CD4-positive, CD25-positive, alpha-beta regulatory T cell (primary cell): ENCODE measurements around the gene ABCA7. TPM values are rescaled to one million over a fixed set of nuclear protein-coding genes. Genes with fewer than 3 reads are reported as not detected.
A peak's percentile ranks its signal among the peaks of the same experiment; 100 is the strongest.

Source experiments
- ATAC-seq, 2 donors: fragments of 150-1000 bp; cut with Tn5 transposase; one replicate each; pipeline ENCODE4 v1.10.0; 2021; ENCODE audit warnings: low read depth in 2 of 2, moderate number of reproducible peaks in 2 of 2, moderate library complexity in 1 of 2
- DNase-seq, 3 donors: peaks; one replicate each; pipeline versions ENCODE4 v3.0.0 to v3.0.0-alpha.2; 2012 to 2022; ENCODE audit warnings: mixed read lengths in 1 of 3
- H3K27ac ChIP-seq: one replicate; pipeline ENCODE4 v1.7.0; 2013; ENCODE audit warnings: mild to moderate bottlenecking, low read length; ENCODE audit not compliant: insufficient read depth, poor library complexity, severe bottlenecking
- H3K27me3 ChIP-seq: one replicate; pipeline ENCODE4 v1.7.0; 2013; ENCODE audit warnings: low read length; ENCODE audit not compliant: control insufficient read depth, insufficient read depth
- H3K36me3 ChIP-seq: one replicate; pipeline ENCODE4 v1.7.0; 2013; ENCODE audit warnings: mild to moderate bottlenecking, low read length, moderate library complexity; ENCODE audit not compliant: control insufficient read depth, insufficient read depth
- H3K4me1 ChIP-seq: 2 replicates; pipeline ENCODE4 v1.7.0; 2013; ENCODE audit warnings: mild to moderate bottlenecking, low read length; ENCODE audit not compliant: insufficient read depth, control insufficient read depth, poor library complexity, severe bottlenecking
- H3K4me3 ChIP-seq: one replicate; pipeline ENCODE4 v1.7.0; 2013; ENCODE audit warnings: low read depth, mild to moderate bottlenecking, low read length, moderate library complexity
- H3K9me3 ChIP-seq, 2 experiments: 1 replicate in 1 of 2; 2 replicates in 1 of 2; pipeline ENCODE4 v1.7.0; 2013; ENCODE audit warnings: low read length in 2 of 2, mild to moderate bottlenecking in 1 of 2, moderate library complexity in 1 of 2; ENCODE audit not compliant: control insufficient read depth in 2 of 2
- H3K27ac Mint-ChIP-seq, 3 donors: one replicate each; pipeline ENCODE4 v1.8.0; 2020 to 2022; ENCODE audit warnings: mild to moderate bottlenecking in 3 of 3, mixed read lengths in 3 of 3, moderate library complexity in 2 of 3
- H3K27me3 Mint-ChIP-seq: one replicate; pipeline ENCODE4 v1.8.0; 2022; ENCODE audit warnings: mild to moderate bottlenecking, mixed read lengths
- H3K36me3 Mint-ChIP-seq: one replicate; pipeline ENCODE4 v1.8.0; 2020; ENCODE audit warnings: mixed read lengths
- H3K4me1 Mint-ChIP-seq, 4 donors: one replicate each; pipeline ENCODE4 v1.8.0; 2020 to 2022; ENCODE audit warnings: mixed read lengths in 4 of 4, mild to moderate bottlenecking in 1 of 4
- H3K4me3 Mint-ChIP-seq, 4 donors: one replicate each; pipeline ENCODE4 v1.8.0; 2020 to 2022; ENCODE audit warnings: mild to moderate bottlenecking in 4 of 4, mixed read lengths in 4 of 4, moderate library complexity in 3 of 4
- H3K9me3 Mint-ChIP-seq, 7 donors: one replicate each; pipeline ENCODE4 v1.8.0; 2020 to 2022; ENCODE audit warnings: mixed read lengths in 7 of 7, mild to moderate bottlenecking in 3 of 7, moderate library complexity in 2 of 7
- polyA plus RNA-seq, 4 donors: library from polyadenylated mRNA; unstranded; fragments of 300-500 nt; fragmentation: Illumina TruSeq; gene quantifications; one replicate each; pipeline ENCODE4 v1.2.3, GENCODE V29; 2021
- total RNA-seq: library from RNA; stranded (reverse); gene quantifications from one replicate; pipeline ENCODE4 v1.2.3, GENCODE V29; 2022

Gene ABCA7
- total and polyA plus RNA-seq, 5 donors from 2014 or later: 3.4 to 161 (median 7.0) TPM

DNA sequence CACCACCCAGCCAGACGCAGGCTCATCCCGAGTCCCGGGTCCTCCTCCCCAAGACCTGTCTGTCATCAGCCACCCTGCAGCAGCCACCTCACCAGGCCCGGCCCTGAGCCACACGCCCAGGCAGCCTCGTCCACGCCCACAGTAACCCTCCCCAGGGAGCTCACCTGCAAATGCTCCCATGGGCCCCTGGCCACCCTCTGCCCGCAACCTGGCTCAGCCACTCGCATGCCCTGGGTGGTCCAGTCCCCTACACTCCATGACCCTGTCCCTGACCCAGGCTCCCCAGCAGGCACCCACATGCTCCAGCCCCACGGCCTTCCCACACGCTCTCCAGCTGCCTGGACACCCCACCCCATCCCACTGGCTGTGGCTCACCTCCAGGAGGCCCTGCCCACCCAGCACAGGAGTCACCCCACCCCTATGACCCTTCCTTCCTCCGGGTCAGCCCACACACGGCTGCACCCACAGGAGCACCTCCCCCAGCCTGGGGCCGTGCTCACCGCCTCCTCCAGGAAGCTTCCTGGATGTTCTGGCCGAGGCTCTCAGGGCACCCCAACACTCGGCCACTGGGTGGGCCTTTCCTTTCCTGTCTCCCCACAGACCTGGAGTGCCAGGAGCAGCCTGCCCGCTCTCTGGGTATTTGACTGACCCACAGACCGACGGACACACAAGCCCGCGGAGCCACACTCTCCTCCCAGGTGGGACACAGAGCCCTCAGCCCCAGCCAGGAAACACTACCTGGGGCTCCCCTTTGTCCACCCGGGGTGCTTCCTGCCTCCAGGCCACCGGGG lies 22.6 kb upstream of the ABCA7 start:
- peaks cover 13% of the 10 kb centered on the region for H3K27me3 Mint-ChIP-seq
- Histone ChIP-seq H3K36me3 (peaks cover 8% of the 10 kb centered on the region), H3K27me3 (no peaks in the 10 kb centered on the region), H3K9me3 (no peaks in the 10 kb centered on the region), H3K4me1 (peaks cover 59% of the 10 kb centered on the region), H3K4me3 (no peak overlapping the region), H3K27ac (no peak overlapping the region)
- H3K9me3 Mint-ChIP-seq: no peaks in the 10 kb centered on the region
- ATAC-seq (no peak), DNase-seq (no peak)
- H3K36me3 Mint-ChIP-seq: no peaks in the 10 kb centered on the region
- peak overlapping the region in 1 of 3 donors; percentile 76 for H3K27ac Mint-ChIP-seq
- peak overlapping the region; percentile 63 to 89 (median 72) for H3K4me3 Mint-ChIP-seq
- H3K4me1 Mint-ChIP-seq: peaks cover 0 to 50% (median 17%) of the 10 kb centered on the region in 4 donors

DNA sequence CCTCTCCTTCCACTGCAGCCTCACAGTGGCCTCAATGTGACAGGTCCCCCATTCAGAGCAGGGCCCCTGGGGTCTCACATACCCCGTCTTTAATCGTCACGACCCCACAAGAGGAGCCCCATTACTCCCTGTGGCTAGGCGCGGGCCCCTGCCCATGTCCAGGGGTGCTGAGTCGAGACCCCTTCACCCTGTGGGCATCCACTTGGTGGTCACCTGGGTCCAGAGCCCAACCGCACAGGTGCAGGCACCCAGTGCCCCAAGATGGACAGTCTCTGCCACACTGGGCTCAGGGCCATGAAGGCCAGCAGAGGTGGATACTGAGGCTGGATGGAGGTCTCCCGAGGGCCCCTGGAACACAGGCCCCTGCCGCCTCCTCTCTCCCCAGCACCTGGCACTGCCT lies 22.0 kb upstream of the ABCA7 start:
- peaks cover 13% of the 10 kb centered on the region for H3K27me3 Mint-ChIP-seq
- H3K27ac Mint-ChIP-seq: peak overlapping the region in 1 of 3 donors; percentile 64
- H3K9me3 Mint-ChIP-seq: no peaks in the 10 kb centered on the region
- Histone ChIP-seq H3K27me3 (no peaks in the 10 kb centered on the region), H3K4me3 (no peak overlapping the region), H3K36me3 (peaks cover 6% of the 10 kb centered on the region), H3K9me3 (no peaks in the 10 kb centered on the region), H3K4me1 (peaks cover 59% of the 10 kb centered on the region), H3K27ac (no peak overlapping the region)
- ATAC-seq (no peak), DNase-seq (no peak)
- peaks cover 0 to 53% (median 17%) of the 10 kb centered on the region in 4 donors for H3K4me1 Mint-ChIP-seq
- peak overlapping the region; percentile 58 to 92 (median 80) for H3K4me3 Mint-ChIP-seq
- H3K36me3 Mint-ChIP-seq: no peaks in the 10 kb centered on the region

DNA sequence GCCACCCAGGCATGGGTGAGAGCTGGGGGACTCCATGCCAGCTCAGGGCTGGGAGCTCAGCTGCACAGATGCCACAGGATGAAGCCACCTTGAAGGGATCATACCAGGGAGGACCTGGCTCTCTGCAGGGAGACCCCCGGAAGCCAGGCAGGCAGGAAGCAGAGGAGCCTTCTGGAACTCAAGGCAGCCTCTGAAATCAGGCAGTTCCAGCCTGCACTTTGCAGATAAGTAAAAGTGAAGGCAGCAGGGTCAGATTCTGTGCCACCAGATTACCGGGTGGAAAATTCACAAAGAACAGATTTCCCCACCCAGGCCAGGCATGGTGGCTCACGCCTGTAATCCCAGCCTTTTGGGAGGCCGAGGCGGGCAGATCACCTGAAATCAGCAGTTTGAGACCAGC lies 21.5 kb upstream of the ABCA7 start:
- H3K4me3 ChIP-seq: peak overlapping the region; percentile 19
- Mint-ChIP-seq H3K4me3 (peak overlapping the region; percentile 70 to 92 (median 80)), H3K9me3 (no peaks in the 10 kb centered on the region), H3K36me3 (no peaks in the 10 kb centered on the region), H3K4me1 (peaks cover 0 to 53% (median 17%) of the 10 kb centered on the region in 4 donors), H3K27ac (peak overlapping the region; percentile 42 to 88 (median 64)), H3K27me3 (peaks cover 13% of the 10 kb centered on the region)
- DNase-seq (no peak), ATAC-seq (no peak)
- H3K36me3 ChIP-seq: peaks cover 2% of the 10 kb centered on the region
- H3K27ac ChIP-seq: no peak overlapping the region
- peaks cover 59% of the 10 kb centered on the region for H3K4me1 ChIP-seq
- no peaks in the 10 kb centered on the region for H3K9me3 ChIP-seq
- no peaks in the 10 kb centered on the region for H3K27me3 ChIP-seq

DNA sequence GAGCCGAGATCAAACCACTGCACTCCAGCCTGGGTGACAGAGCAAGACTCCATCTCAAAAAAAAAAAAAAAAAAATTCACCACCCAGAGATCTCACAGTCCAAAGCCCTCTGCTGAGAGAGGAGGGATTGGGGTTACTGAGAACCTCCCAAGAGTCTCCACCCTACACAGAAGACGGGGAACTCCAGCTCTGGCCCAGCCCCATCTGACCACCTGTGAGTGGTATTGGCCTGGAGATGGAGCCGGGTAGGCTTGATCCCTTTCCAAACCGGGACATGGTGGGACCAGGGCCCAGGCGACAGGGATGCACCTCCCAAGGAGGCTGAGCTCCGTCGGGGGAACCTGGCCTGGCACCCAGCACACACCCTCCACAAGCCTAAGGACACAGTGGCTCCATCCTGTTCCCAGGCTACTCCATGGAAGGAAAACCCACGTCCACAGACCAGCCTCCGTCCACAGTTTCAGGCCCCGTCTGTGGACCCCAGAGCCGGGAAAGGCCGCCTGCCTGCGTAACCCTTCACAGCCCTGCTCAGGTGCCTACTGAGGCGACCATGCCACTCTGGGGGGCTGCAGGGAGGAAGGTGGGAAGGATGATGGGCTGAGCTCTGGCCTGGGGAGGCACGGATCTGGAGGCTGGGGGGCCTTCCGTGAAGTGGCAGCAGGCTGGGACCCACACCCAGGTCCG lies 20.8 kb upstream of the ABCA7 start:
- Mint-ChIP-seq H3K36me3 (no peaks in the 10 kb centered on the region), H3K27me3 (peaks cover 13% of the 10 kb centered on the region), H3K9me3 (no peaks in the 10 kb centered on the region), H3K27ac (peak overlapping the region; percentile 42 to 88 (median 64)), H3K4me1 (peaks cover 0 to 53% (median 17%) of the 10 kb centered on the region in 4 donors), H3K4me3 (peak overlapping the region; percentile 70 to 92 (median 86))
- Histone ChIP-seq H3K36me3 (no peaks in the 10 kb centered on the region), H3K27ac (peak overlapping the region; percentile 8), H3K9me3 (no peaks in the 10 kb centered on the region), H3K4me3 (peak overlapping the region; percentile 19), H3K27me3 (no peaks in the 10 kb centered on the region), H3K4me1 (peaks cover 59% of the 10 kb centered on the region)
- no peak for ATAC-seq
- DNase-seq: no peak

DNA sequence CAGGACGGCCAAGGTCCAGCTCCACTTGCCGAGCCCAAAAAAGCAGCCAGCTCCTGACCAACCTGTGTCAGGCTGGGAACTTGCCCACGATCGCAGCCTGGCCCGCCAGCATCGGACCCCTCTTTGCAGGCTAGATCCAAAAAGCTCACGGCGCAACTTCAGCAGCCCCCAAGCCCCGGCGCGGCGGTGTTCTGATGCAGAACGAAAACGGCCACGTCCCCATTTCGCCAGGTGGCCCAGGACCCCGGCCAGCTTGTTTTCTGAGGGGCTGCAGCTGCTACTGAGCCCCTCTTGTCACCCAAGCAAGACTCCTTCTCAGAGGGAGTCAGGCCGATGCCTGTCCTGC lies 20.3 kb upstream of the ABCA7 start:
- H3K36me3 ChIP-seq: no peaks in the 10 kb centered on the region
- Mint-ChIP-seq H3K27me3 (peaks cover 13% of the 10 kb centered on the region), H3K9me3 (no peaks in the 10 kb centered on the region), H3K4me1 (peaks cover 0 to 53% (median 17%) of the 10 kb centered on the region in 4 donors), H3K4me3 (peak overlapping the region; percentile 88 to 95 (median 94)), H3K36me3 (no peaks in the 10 kb centered on the region), H3K27ac (peak overlapping the region in 2 of 3 donors; percentile 93 to 99)
- H3K9me3 ChIP-seq: no peaks in the 10 kb centered on the region
- peaks cover 59% of the 10 kb centered on the region for H3K4me1 ChIP-seq
- no peak for DNase-seq
- peak overlapping the region; percentile 98 for H3K27ac ChIP-seq
- ATAC-seq: no peak
- no peaks in the 10 kb centered on the region for H3K27me3 ChIP-seq
- peak overlapping the region; percentile 65 for H3K4me3 ChIP-seq

DNA sequence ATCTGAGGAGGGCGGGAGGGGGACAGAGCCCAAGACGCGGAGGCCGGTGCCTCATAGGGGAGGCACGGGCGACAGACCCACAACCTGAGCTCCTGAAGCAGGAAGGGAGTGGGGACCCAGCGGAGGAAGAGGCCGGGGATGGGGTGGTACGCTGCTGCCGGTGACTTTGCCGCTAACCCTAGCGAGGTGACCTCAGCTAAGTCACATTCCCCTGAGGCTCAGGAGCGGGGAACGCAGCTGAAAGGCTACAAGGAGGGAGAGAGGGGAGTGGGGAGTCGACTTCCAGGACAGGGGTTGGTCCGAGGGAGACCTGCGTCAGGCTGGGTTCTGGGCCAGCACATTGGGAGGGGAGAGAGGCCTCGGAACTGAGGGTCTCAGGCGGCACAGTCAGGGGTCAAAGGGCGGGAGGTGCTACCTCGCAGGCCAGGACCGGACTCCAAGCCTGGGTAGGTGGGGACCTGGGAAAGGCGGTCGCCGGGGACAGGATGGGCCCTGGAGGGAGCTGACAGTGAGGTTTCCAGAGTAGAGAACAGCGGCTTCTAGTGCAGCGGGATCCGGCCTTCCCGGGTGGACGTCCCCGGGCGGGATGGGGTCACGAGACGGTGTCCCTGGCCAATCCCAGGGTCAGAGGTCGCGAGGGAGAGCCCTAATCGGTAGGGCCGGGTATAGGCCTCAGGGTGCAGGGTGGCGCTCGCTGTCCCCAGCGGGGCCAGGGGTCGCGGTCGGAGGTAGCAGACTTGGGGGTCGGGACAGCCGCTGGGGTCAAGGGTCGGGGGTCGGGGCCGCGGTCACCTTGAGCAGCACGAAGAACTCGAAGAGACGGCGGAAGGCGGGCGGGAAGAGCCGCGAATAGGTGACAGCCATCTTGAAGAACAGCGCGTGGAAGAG lies 19.7 kb upstream of the ABCA7 start:
- H3K27me3 Mint-ChIP-seq: peaks cover 13% of the 10 kb centered on the region

DNA sequence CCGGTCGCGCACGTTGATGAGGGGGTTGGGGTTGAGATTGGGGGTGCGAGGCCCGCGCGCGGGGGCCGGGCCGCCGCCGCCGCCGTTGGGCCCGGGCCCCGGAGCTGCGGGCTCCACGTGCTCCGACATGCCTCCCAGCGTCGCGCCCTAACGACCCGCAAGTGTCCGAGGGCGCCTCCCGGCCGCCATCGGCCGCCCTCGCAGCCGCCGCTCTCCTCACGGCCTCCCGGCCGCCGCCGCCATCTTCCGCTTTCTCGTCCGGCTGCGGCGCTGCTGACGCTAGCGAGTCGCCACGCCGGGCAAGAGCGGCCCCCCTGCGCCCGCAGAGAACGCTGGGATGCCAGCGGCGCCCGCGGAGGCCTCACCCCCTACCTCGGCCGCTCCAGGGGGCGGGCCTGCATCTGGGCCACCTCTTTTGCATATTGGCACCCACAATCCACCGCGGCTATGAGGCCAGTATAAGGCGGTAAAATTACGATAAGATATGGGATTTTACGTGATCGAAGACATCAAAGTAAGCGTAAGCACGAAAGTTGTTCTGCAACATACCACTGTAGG lies 19.0 kb upstream of the ABCA7 start, which contains the start of gene TMEM259:
Gene TMEM259 (minus strand): TSS at position 256 of the 558 bp plus-strand sequence. CDS start 127 bp downstream, at position 129.
- H3K9me3 Mint-ChIP-seq: no peaks in the 10 kb centered on the region
- H3K27me3 ChIP-seq: no peaks in the 10 kb centered on the region
- H3K4me3 ChIP-seq: peak within 1 kb of the TSS; percentile 67
- H3K27ac ChIP-seq: peak within 1 kb of the TSS; percentile 98
- H3K36me3 ChIP-seq: no peaks in the 10 kb centered on the region
- H3K4me3 Mint-ChIP-seq: peak within 1 kb of the TSS; percentile 88 to 95 (median 94)
- H3K27ac Mint-ChIP-seq: peak within 1 kb of the TSS; percentile 99 to 100 (median 99)
- H3K27me3 Mint-ChIP-seq: peaks cover 13% of the 10 kb centered on the region
- ATAC-seq (peak; percentile 92), DNase-seq (peak; percentile 96 to 98 (median 97))
- H3K36me3 Mint-ChIP-seq: no peaks in the 10 kb centered on the region
- peaks cover 54% of the 10 kb centered on the region for H3K4me1 ChIP-seq
- no peaks in the 10 kb centered on the region for H3K9me3 ChIP-seq
- peaks cover 0 to 51% (median 18%) of the 10 kb centered on the region in 4 donors for H3K4me1 Mint-ChIP-seq

More for the DNA sequence above, 19.7 kb upstream of the ABCA7 start:
- Histone ChIP-seq H3K27me3 (no peaks in the 10 kb centered on the region), H3K27ac (peak overlapping the region; percentile 98), H3K4me1 (peaks cover 58% of the 10 kb centered on the region), H3K36me3 (no peaks in the 10 kb centered on the region), H3K4me3 (peak overlapping the region; percentile 65), H3K9me3 (no peaks in the 10 kb centered on the region)
- no peak for ATAC-seq
- Mint-ChIP-seq H3K4me3 (peak overlapping the region; percentile 88 to 95 (median 94)), H3K27ac (peak overlapping the region; percentile 93 to 99 (median 93)), H3K9me3 (no peaks in the 10 kb centered on the region), H3K4me1 (peaks cover 0 to 54% (median 18%) of the 10 kb centered on the region in 4 donors), H3K36me3 (no peaks in the 10 kb centered on the region)
- DNase-seq: peak in 1 of 3 donors; percentile 62
